ENCODE results near the gene BRIP1.

BRIP1 gene

DNA sequence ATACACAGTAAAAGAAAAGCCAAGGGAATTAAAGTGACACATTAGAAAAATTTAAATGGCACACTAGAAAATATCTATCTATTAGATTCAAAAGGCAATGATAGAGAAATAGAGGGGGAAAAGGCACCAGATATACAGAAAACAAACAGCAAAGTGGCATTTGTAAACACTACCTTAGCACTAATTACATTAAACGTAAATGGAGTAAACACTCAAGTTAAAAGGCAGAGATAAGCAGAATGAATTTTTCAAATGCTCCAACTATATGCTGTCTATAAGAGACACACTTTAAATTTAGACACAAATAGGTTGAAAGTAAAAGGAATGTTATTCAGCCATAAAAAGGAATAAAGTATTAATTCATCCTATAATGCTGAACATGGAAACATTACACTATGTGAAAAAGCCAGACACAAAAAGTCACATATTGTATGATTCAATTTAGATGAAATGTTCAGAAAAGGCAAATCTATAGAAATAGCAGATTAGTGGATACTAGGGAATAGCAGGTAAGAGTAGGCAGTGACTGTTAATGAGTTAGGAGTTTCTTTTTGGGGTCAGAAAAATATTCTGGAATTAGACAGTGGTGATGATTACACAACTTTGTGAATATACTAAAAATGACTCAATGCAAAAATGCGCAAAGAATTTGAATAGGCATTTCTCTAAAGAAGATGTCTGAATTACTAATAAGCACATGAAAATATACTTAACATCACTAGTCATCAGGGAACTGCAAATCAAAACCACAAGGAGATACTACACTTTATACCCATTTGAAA is 92.4 kb downstream of the BRIP1 start:
- TF ChIP-seq, protein P1, sequence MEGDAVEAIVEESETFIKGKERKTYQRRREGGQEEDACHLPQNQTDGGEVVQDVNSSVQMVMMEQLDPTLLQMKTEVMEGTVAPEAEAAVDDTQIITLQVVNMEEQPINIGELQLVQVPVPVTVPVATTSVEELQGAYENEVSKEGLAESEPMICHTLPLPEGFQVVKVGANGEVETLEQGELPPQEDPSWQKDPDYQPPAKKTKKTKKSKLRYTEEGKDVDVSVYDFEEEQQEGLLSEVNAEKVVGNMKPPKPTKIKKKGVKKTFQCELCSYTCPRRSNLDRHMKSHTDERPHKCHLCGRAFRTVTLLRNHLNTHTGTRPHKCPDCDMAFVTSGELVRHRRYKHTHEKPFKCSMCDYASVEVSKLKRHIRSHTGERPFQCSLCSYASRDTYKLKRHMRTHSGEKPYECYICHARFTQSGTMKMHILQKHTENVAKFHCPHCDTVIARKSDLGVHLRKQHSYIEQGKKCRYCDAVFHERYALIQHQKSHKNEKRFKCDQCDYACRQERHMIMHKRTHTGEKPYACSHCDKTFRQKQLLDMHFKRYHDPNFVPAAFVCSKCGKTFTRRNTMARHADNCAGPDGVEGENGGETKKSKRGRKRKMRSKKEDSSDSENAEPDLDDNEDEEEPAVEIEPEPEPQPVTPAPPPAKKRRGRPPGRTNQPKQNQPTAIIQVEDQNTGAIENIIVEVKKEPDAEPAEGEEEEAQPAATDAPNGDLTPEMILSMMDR (IDR thresholded peaks at IDR 0.05; ENCODE audit: low read depth, low read length), result no peak
- no peak overlapping the region for H3K4me3 ChIP-seq (ENCODE audit: low read depth, low read length)

DNA sequence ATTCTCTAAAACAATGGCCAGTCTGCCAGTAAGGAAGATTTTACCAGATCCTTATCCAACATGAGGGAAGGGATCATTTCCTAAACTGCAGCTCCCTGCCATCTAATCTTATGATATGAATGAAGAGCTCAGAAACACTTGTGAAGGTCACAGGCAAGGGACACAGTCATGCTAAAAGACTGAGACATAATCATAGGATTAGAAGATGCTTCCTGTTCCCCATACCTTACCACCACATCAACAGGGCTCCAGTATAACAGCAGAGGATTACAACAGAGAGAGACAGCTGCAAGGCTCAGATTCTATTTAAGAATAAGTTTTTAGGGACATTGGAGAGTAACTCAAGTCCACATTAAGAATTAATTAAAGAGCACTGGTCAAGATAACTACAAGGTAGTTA is 93.3 kb downstream of the BRIP1 start:
- no peak overlapping the region for H3K4me3 ChIP-seq (ENCODE audit: low read depth, low read length)
- TF ChIP-seq, protein P1 (IDR thresholded peaks at IDR 0.05; ENCODE audit: low read depth, low read length), result no peak

DNA sequence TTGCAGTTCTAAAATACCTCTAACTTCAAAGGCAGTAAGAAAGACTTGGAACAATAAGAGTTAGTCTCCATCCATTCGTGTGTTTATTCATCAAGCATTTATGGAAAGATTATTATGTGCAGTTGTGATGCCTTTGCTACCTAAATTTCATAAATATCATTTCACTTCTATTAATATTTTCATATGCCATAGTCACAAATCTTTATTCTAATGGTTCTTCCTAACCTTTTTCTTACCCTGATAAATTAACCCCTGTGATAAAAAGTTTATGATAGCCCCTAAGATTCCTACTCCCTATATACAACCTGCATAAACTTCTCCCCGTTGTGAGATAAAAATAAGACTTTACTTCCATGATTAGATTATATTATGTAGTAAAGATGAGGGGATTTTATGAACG is 94.9 kb downstream of the BRIP1 start:
- TF ChIP-seq, protein P1 (IDR thresholded peaks at IDR 0.05; ENCODE audit: low read depth, low read length), result no peak
- no peak overlapping the region for H3K4me3 ChIP-seq (ENCODE audit: low read depth, low read length)

- no peak overlapping the region for H3K4me3 ChIP-seq (ENCODE audit: low read depth, low read length)
- TF ChIP-seq, protein P1 (IDR thresholded peaks at IDR 0.05; ENCODE audit: low read depth, low read length), result no peak
Observed at GRCh38 chr17:61766520-61766919, 96.8 kb downstream of the BRIP1 start.

GRCh38 chr17:61764846-61765245 is 98.5 kb downstream of the BRIP1 start:
- no peak overlapping the region for H3K4me3 ChIP-seq (ENCODE audit: low read depth, low read length)
- TF ChIP-seq, protein P1 (IDR thresholded peaks at IDR 0.05; ENCODE audit: low read depth, low read length), result no peak

DNA sequence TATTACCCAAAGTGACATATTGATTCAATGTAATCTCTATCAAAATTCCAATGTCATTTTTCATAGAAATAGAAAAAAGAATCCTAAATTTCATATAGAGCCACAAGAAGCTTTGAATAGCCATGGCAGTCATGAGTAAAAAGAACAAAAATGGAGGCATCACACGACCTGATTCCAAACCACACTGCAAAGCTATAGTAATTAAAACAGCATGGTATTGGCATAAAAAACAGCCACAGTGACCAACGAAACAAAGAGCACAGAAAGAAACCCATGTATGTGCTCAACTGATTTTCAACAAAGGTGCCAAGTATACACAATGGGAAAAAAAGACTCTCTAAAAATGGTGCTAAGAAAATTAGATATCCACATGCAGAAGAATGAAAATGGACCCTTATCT is 101.5 kb downstream of the BRIP1 start:
- H3K4me3 ChIP-seq (ENCODE audit: low read depth, low read length), result no peak overlapping the region
- TF ChIP-seq, protein P1 (IDR thresholded peaks at IDR 0.05; ENCODE audit: low read depth, low read length), result no peak

- TF ChIP-seq, protein P1 (IDR thresholded peaks at IDR 0.05; ENCODE audit: low read depth, low read length), result no peak
Observed at GRCh38 chr17:61759362-61759761, 104.0 kb downstream of the BRIP1 start.

More at GRCh38 chr17:61759362-61759761, 104.0 kb downstream of the BRIP1 start:
- H3K4me3 ChIP-seq (ENCODE audit: low read depth, low read length), result no peak overlapping the region

Data from WI38 (cell line).